ENCODE data around the gene SCGB1D2.

- TF ChIP-seq CTCF (IDR thresholded peaks at IDR 0.05) (no peak), POLR2A (IDR thresholded peaks at IDR 0.05) (no peak)
Observed at GRCh38 chr11:62266558-62266957, 24.5 kb downstream of the SCGB1D2 start.
